Gastrocnemius medialis (tissue), 4 donors: ENCODE results near the gene ACTR3.

ENCODE experiments used
- POLR2A ChIP-seq, 2 donors: fragments of 450-650 bp; IDR thresholded peaks; one replicate each; pipeline ENCODE4 v1.6.1; 2017; ENCODE audit warnings: antibody characterized with exemption in 2 of 2, mild to moderate bottlenecking in 2 of 2, moderate library complexity in 2 of 2
- TF ChIP-seq, protein P1 (sequence below), 5 experiments: fragments of 450-650 bp in 3 of 5; fragments of 200-600 bp in 2 of 5; sonication (generic) in 2 of 5; IDR thresholded peaks in 4 of 5; conservative IDR thresholded peaks in 1 of 5; 1 replicate in 4 of 5; 2 replicates in 1 of 5; pipeline ENCODE4 v1.5.1; 2016 to 2019; ENCODE audit warnings: antibody characterized with exemption in 5 of 5, mild to moderate bottlenecking in 3 of 5, moderate library complexity in 3 of 5

GRCh38 chr2:113963965-113964364, 74.1 kb downstream of the ACTR3 start:
- TF ChIP-seq, protein P1, sequence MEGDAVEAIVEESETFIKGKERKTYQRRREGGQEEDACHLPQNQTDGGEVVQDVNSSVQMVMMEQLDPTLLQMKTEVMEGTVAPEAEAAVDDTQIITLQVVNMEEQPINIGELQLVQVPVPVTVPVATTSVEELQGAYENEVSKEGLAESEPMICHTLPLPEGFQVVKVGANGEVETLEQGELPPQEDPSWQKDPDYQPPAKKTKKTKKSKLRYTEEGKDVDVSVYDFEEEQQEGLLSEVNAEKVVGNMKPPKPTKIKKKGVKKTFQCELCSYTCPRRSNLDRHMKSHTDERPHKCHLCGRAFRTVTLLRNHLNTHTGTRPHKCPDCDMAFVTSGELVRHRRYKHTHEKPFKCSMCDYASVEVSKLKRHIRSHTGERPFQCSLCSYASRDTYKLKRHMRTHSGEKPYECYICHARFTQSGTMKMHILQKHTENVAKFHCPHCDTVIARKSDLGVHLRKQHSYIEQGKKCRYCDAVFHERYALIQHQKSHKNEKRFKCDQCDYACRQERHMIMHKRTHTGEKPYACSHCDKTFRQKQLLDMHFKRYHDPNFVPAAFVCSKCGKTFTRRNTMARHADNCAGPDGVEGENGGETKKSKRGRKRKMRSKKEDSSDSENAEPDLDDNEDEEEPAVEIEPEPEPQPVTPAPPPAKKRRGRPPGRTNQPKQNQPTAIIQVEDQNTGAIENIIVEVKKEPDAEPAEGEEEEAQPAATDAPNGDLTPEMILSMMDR (IDR thresholded peaks at IDR 0.05 in 4 of 5, conservative IDR thresholded peaks at IDR 0.05 in 1 of 5): no peak
- no peak for TF ChIP-seq POLR2A (IDR thresholded peaks at IDR 0.05)
